ENCODE measurements around the gene SPNS2. TPM values are rescaled to one million over a fixed set of nuclear protein-coding genes. Genes with fewer than 3 reads are reported as not detected.

SPNS2 gene
- under 0.01 and 0.43 TPM in 2 replicates for total RNA-seq

DNA sequence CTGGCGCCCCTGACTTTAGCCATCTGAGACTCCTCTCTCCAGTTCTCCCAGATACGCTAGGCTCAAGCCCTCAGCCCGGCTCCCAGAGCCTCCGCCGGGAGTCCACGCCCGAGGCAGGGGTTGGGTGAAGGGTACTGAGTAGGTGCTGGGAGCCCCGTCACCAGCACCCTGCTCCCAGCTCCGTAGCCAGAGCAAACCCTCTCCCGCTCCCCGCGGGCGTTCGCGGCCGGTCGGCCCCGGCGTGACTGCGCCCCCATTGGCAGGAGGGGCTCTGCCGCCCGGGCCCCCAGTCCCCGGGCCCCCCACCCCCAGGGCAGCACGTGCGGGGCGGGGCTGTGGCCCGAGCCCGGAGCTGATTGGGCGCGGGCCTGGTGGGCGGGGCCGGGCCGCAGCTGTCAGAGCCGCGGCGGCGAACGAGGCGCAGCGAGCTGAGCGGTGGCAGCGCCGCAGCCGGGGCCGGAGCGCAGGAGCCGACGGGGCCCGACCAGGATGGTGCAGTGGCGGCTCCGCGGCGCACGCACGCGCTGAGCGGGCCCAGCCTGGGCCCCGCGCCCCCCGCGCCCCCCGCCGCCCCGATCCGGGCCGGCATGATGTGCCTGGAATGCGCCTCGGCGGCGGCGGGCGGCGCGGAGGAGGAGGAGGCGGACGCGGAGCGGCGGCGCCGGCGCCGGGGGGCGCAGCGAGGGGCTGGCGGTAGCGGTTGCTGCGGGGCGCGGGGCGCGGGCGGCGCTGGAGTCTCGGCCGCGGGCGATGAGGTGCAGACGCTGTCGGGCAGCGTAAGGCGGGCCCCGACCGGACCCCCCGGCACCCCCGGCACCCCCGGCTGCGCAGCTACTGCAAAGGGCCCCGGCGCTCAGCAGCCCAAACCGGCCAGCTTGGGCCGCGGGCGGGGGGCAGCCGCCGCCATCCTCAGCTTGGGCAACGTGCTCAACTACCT, at the start of gene SPNS2:
SPNS2 (plus strand) TSS at position 421 of the 937 bp plus-strand sequence; CDS start at position 588, 167 bp downstream.
- peak; percentile 30 for DNase-seq (ENCODE audit: low read depth)
- H3K4me3 ChIP-seq (ENCODE audit: low read depth, low read length) = no peak within 1 kb of the TSS
- TF ChIP-seq CTCF (IDR thresholded peaks at IDR 0.05; ENCODE audit: insufficient read depth, low read depth, low read length) = no peak

- DNase-seq (ENCODE audit: low read depth) = no peak
- no peak for TF ChIP-seq CTCF (IDR thresholded peaks at IDR 0.05; ENCODE audit: insufficient read depth, low read depth, low read length)
- no peak overlapping the region for H3K4me3 ChIP-seq (ENCODE audit: low read depth, low read length)
Observed at GRCh38 chr17:4449736-4450135, 48.9 kb upstream of the SPNS2 start.

DNA sequence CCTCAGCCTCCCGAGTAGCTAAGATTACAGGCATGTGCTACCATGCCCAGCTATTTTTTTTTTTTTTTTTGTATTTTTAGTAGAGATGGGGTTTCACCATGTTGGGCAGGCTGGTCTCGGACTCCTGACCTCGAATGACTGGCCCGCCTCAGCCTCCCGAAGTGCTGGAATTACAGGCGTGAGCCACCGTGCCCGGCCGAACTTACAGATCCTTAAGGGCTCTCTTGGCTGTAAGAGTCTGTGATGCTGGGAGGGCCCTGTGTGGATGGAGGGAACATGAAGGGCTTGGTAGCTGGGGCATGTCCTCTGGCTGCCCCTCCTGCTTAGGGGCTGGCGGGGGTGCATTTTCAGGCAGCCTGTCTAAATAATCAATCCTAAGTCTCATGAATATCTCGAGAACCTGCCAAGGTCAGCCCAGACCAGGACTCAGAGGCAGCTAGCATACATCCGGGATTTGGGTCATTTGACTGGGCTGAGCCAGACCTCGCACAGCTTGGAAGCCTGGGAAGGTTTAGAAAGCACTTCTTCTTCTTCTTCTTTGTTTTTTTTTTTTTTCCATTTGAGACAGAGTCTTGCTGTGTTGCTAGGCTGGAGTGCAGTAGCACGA, 47.9 kb upstream of the SPNS2 start:
- H3K4me3 ChIP-seq (ENCODE audit: low read depth, low read length) = no peak overlapping the region
- no peak for TF ChIP-seq CTCF (IDR thresholded peaks at IDR 0.05; ENCODE audit: insufficient read depth, low read depth, low read length)
- no peak for DNase-seq (ENCODE audit: low read depth)

DNA sequence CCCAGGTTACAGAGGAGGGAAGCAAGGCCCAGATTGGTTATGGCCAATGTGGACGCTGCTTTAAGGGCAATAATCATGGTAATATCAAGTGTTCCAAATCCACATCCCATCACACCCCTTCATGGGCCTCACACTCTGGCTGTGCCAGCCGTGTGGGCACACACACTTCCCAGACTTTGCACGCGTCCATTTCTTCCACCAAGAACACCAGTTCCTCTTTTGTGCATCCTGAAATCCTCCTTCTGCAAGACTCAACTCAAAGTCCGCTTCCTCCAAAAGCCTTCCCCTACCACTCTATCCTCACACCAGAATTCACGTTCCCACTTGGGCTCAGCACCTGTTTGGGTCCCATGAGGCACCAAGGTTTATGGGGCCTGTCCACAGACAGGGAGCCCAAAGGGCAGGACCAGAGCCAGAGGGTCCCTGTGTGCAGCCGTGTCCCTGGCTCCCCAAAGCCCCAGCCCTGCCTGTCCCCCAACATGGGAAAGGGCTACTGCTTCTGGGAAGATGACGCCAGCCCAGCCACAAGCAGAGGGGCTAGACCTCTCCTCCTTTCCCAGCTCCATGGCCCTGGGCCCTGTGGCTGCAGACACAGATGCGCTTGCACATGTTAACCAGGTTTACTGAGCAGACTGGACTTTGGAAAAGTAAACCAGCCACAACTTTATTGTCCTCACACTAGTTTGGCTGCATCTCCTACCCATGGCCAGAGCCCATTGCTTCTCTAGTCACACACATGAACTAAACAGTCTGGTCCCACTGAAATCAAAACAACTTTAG, 44.7 kb upstream of the SPNS2 start:
- DNase-seq (ENCODE audit: low read depth) = no peak

GRCh38 chr17:4460661-4461060, 38.0 kb upstream of the SPNS2 start:
- TF ChIP-seq CTCF (IDR thresholded peaks at IDR 0.05; ENCODE audit: insufficient read depth, low read depth, low read length) = no peak

More for the DNA sequence above, 44.7 kb upstream of the SPNS2 start:
- no peak for TF ChIP-seq CTCF (IDR thresholded peaks at IDR 0.05; ENCODE audit: insufficient read depth, low read depth, low read length)
- no peak overlapping the region for H3K4me3 ChIP-seq (ENCODE audit: low read depth, low read length)

GRCh38 chr17:4463818-4464476, 34.7 kb upstream of the SPNS2 start:
- TF ChIP-seq CTCF (IDR thresholded peaks at IDR 0.05; ENCODE audit: insufficient read depth, low read depth, low read length) = no peak
- H3K4me3 ChIP-seq (ENCODE audit: low read depth, low read length) = no peak overlapping the region
- no peak for DNase-seq (ENCODE audit: low read depth)

More at GRCh38 chr17:4460661-4461060, 38.0 kb upstream of the SPNS2 start:
- H3K4me3 ChIP-seq (ENCODE audit: low read depth, low read length) = no peak overlapping the region
- DNase-seq (ENCODE audit: low read depth) = no peak
